ENCODE data around the gene CD300E. TPM values are rescaled to one million over a fixed set of nuclear protein-coding genes. Genes with fewer than 3 reads are reported as not detected.

CD300E gene
- total and polyA plus RNA-seq, 2 donors (not counting 1 experiment from before 2014, with no cell fraction given) = 0.10 to 0.92 TPM

DNA sequence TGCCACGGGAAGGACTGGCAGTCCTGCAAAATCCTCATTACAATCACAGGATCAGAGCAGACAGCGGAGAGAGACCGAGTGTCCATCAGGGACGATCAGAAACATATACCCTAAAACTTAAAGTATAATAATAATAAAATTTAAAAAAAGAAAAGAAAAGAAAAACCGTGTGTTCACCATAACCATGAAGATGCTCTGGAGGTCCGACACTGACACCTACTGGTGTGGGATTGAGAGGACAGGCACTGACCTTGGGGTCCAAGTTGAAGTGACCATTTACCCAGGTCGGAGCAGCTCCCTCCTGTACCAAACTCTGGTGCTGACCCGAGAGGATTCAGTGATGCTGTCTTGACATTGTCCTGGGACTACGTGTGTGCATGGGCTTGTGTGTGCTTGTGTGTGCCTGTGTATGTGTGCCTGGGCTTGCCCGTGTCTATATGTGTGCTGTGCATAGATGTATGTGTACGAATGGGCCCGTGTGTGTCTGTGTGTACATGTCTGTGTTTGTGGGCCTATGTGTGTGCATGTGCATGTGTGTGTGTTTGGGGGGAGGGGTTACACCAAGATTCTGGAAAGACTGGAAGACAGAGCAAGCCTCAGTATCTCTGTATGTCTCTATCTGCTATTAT lies 21.5 kb downstream of the CD300E start:
- peaks cover 51% of the 10 kb centered on the region for H3K4me1 Mint-ChIP-seq
- intact Hi-C loops (cut with micrococcal nuclease) = loop anchor here (5.0 kb wide), 2 partner anchors 40 to 235 kb away; partner anchors contain the start of gene GPR142
- Histone ChIP-seq H2AFZ (ENCODE audit: insufficient read depth, low read depth, low read length, poor library complexity, severe bottlenecking) (no peak overlapping the region), H3K79me2 (ENCODE audit: control insufficient read depth, insufficient read depth, low read length) (no peaks in the 10 kb centered on the region), H3K4me1 (ENCODE audit: control insufficient read depth in 2 of 2, insufficient read depth in 2 of 2, low read length in 2 of 2) (peaks cover 49 to 52% of the 10 kb centered on the region in 2 donors), H3K4me2 (replicated peaks; ENCODE audit: low read depth, low read length, poor library complexity, severe bottlenecking) (no peak overlapping the region), H3K4me3 (ENCODE audit: control extremely low read depth in 1 of 5, extremely low read depth in 1 of 5, insufficient read depth in 1 of 5, low read depth in 2 of 5, low read length in 4 of 5) (no peak overlapping the region), H4K20me1 (ENCODE audit: control insufficient read depth, insufficient read depth, low read length, poor library complexity, severe bottlenecking) (no peaks in the 10 kb centered on the region), H3K36me3 (replicated peaks in 1 of 2; ENCODE audit: control extremely low read depth in 1 of 2, control insufficient read depth in 1 of 2, extremely low read depth in 1 of 2, insufficient read depth in 2 of 2, low read length in 1 of 2) (no peaks in the 10 kb centered on the region), H3K9ac (ENCODE audit: low read length) (no peak overlapping the region), H3K9me3 (ENCODE audit: control extremely low read depth in 1 of 3, control insufficient read depth in 2 of 3, insufficient read depth in 1 of 3, low read length in 2 of 3) (peaks cover 0 to 7% (median 2%) of the 10 kb centered on the region in 3 donors), H3K27me3 (replicated peaks in 1 of 4; ENCODE audit: control extremely low read depth in 1 of 4, control insufficient read depth in 3 of 4, insufficient read depth in 4 of 4, low read length in 3 of 4) (peaks cover 0 to 2% (median 0%) of the 10 kb centered on the region in 4 experiments), H3K27ac (ENCODE audit: low read length in 2 of 2) (no peak overlapping the region)
- CTCF ChIA-PET = interaction anchor here (1.0 to 1.8 kb wide), 6 partner anchors 9 to 223 kb away, joined by 3 to 8 read pairs (median 6); partner anchors contain the start of gene CD300H
- H3K4me3 Mint-ChIP-seq = no peak overlapping the region
- POLR2A ChIA-PET = no interaction called here
- H3K9me3 Mint-ChIP-seq (ENCODE audit: insufficient read depth) = no peaks in the 10 kb centered on the region
- DNase-seq (peak; percentile 53), ATAC-seq (ENCODE audit: low read depth) (no peak)
- no peak overlapping the region for H3K27ac Mint-ChIP-seq
- TF ChIP-seq, protein P1, sequence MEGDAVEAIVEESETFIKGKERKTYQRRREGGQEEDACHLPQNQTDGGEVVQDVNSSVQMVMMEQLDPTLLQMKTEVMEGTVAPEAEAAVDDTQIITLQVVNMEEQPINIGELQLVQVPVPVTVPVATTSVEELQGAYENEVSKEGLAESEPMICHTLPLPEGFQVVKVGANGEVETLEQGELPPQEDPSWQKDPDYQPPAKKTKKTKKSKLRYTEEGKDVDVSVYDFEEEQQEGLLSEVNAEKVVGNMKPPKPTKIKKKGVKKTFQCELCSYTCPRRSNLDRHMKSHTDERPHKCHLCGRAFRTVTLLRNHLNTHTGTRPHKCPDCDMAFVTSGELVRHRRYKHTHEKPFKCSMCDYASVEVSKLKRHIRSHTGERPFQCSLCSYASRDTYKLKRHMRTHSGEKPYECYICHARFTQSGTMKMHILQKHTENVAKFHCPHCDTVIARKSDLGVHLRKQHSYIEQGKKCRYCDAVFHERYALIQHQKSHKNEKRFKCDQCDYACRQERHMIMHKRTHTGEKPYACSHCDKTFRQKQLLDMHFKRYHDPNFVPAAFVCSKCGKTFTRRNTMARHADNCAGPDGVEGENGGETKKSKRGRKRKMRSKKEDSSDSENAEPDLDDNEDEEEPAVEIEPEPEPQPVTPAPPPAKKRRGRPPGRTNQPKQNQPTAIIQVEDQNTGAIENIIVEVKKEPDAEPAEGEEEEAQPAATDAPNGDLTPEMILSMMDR (IDR thresholded peaks at IDR 0.05) = peak; percentile 66
- no peak for TF ChIP-seq EZH2 (IDR thresholded peaks at IDR 0.05; ENCODE audit: borderline replicate concordance, insufficient read depth, low read depth, low read length, poor library complexity, severe bottlenecking)
- 82% methylated on average over 7 of the region's 12 CpGs for WGBS (ENCODE audit: insufficient coverage)
- H3K27me3 Mint-ChIP-seq = no peaks in the 10 kb centered on the region

- Histone ChIP-seq H4K20me1 (ENCODE audit: control insufficient read depth, insufficient read depth, low read length, poor library complexity, severe bottlenecking) (no peaks in the 10 kb centered on the region), H3K4me2 (replicated peaks; ENCODE audit: low read depth, low read length, poor library complexity, severe bottlenecking) (peak overlapping the region; percentile 47), H2AFZ (ENCODE audit: insufficient read depth, low read depth, low read length, poor library complexity, severe bottlenecking) (no peak overlapping the region), H3K4me3 (ENCODE audit: control extremely low read depth in 1 of 5, extremely low read depth in 1 of 5, insufficient read depth in 1 of 5, low read depth in 2 of 5, low read length in 4 of 5) (no peak overlapping the region), H3K27ac (ENCODE audit: low read length in 2 of 2) (no peak overlapping the region), H3K27me3 (replicated peaks in 1 of 4; ENCODE audit: control extremely low read depth in 1 of 4, control insufficient read depth in 3 of 4, insufficient read depth in 4 of 4, low read length in 3 of 4) (peaks cover 0 to 2% (median 0%) of the 10 kb centered on the region in 4 experiments), H3K9me3 (ENCODE audit: control extremely low read depth in 1 of 3, control insufficient read depth in 2 of 3, insufficient read depth in 1 of 3, low read length in 2 of 3) (peaks cover 0 to 10% (median 4%) of the 10 kb centered on the region in 3 donors), H3K9ac (ENCODE audit: low read length) (no peak overlapping the region), H3K36me3 (replicated peaks in 1 of 2; ENCODE audit: control extremely low read depth in 1 of 2, control insufficient read depth in 1 of 2, extremely low read depth in 1 of 2, insufficient read depth in 2 of 2, low read length in 1 of 2) (no peaks in the 10 kb centered on the region), H3K4me1 (ENCODE audit: control insufficient read depth in 2 of 2, insufficient read depth in 2 of 2, low read length in 2 of 2) (peaks cover 38 to 42% of the 10 kb centered on the region in 2 donors), H3K79me2 (ENCODE audit: control insufficient read depth, insufficient read depth, low read length) (no peaks in the 10 kb centered on the region)
- Mint-ChIP-seq H3K27ac (peak overlapping the region; percentile 7), H3K4me3 (peak overlapping the region; percentile 57), H3K4me1 (peaks cover 43% of the 10 kb centered on the region), H3K9me3 (ENCODE audit: insufficient read depth) (no peaks in the 10 kb centered on the region), H3K27me3 (peaks cover 4% of the 10 kb centered on the region)
- ChIA-PET POLR2A (no interaction called here), CTCF (interaction anchor here (1.1 kb wide), 1 partner anchor 29 kb away, joined by 3 read pairs; no protein-coding TSS in a partner anchor)
- DNase-seq (peak; percentile 55), ATAC-seq (ENCODE audit: low read depth) (peak; percentile 32)
- intact Hi-C loops (cut with micrococcal nuclease) = no loop called here
- TF ChIP-seq, protein P1 (IDR thresholded peaks at IDR 0.05) = no peak
- no peak for TF ChIP-seq EZH2 (IDR thresholded peaks at IDR 0.05; ENCODE audit: borderline replicate concordance, insufficient read depth, low read depth, low read length, poor library complexity, severe bottlenecking)
- 25% methylated on average over 8 of the region's 10 CpGs for WGBS (ENCODE audit: insufficient coverage)
Observed at GRCh38 chr17:74599448-74599939, 24.0 kb downstream of the CD300E start.

Data from B cell (primary cell).